ENCODE measurements around the gene SLC12A9. TPM values are rescaled to one million over a fixed set of nuclear protein-coding genes. Genes with fewer than 3 reads are reported as not detected.

SLC12A9 gene
- total and polyA plus RNA-seq, 2 donors (not counting 1 experiment from before 2014, with no cell fraction given): 80.0 to 80.1 TPM

- Histone ChIP-seq H2AFZ (ENCODE audit: insufficient read depth, low read depth, low read length, poor library complexity, severe bottlenecking) (peak overlapping the region; percentile 87), H3K9me3 (ENCODE audit: control extremely low read depth in 1 of 3, control insufficient read depth in 2 of 3, insufficient read depth in 1 of 3, low read length in 2 of 3) (no peaks in the 10 kb centered on the region), H3K27me3 (replicated peaks in 1 of 4; ENCODE audit: control extremely low read depth in 1 of 4, control insufficient read depth in 3 of 4, insufficient read depth in 4 of 4, low read length in 3 of 4) (no peaks in the 10 kb centered on the region), H3K36me3 (replicated peaks in 1 of 2; ENCODE audit: control extremely low read depth in 1 of 2, control insufficient read depth in 1 of 2, extremely low read depth in 1 of 2, insufficient read depth in 2 of 2, low read length in 1 of 2) (no peaks in the 10 kb centered on the region), H3K4me3 (ENCODE audit: control extremely low read depth in 1 of 5, extremely low read depth in 1 of 5, insufficient read depth in 1 of 5, low read depth in 2 of 5, low read length in 4 of 5) (peak overlapping the region; percentile 25 to 75 (median 61)), H3K27ac (ENCODE audit: low read length in 2 of 2) (peak overlapping the region in 1 of 2 donors; percentile 41), H3K79me2 (ENCODE audit: control insufficient read depth, insufficient read depth, low read length) (no peaks in the 10 kb centered on the region), H4K20me1 (ENCODE audit: control insufficient read depth, insufficient read depth, low read length, poor library complexity, severe bottlenecking) (no peaks in the 10 kb centered on the region), H3K4me1 (ENCODE audit: control insufficient read depth in 2 of 2, insufficient read depth in 2 of 2, low read length in 2 of 2) (peaks cover 3 to 17% of the 10 kb centered on the region in 2 donors), H3K4me2 (replicated peaks; ENCODE audit: low read depth, low read length, poor library complexity, severe bottlenecking) (peak overlapping the region; percentile 77), H3K9ac (ENCODE audit: low read length) (peak overlapping the region; percentile 68)
- CTCF ChIA-PET: interaction anchor here (2.0 kb wide), 1 partner anchor 16 kb away, joined by 6 read pairs; the partner anchor contains the start of gene SLC12A9
- Mint-ChIP-seq H3K4me1 (peaks cover 14% of the 10 kb centered on the region), H3K9me3 (ENCODE audit: insufficient read depth) (no peaks in the 10 kb centered on the region), H3K4me3 (peak overlapping the region; percentile 88), H3K27ac (peak overlapping the region; percentile 86), H3K27me3 (no peaks in the 10 kb centered on the region)
- 80% methylated on average over 2 of the region's 6 CpGs for WGBS (ENCODE audit: insufficient coverage)
- DNase-seq (no peak), ATAC-seq (ENCODE audit: low read depth) (peak; percentile 5)
- TF ChIP-seq CTCF (IDR thresholded peaks at IDR 0.05) (no peak), EZH2 (IDR thresholded peaks at IDR 0.05; ENCODE audit: borderline replicate concordance, insufficient read depth, low read depth, low read length, poor library complexity, severe bottlenecking) (no peak)
- POLR2A ChIA-PET: no interaction called here
- intact Hi-C loops (cut with micrococcal nuclease): loop anchor here (1.0 to 2.0 kb wide), 4 partner anchors 16 to 131 kb away; partner anchors contain the start of genes SLC12A9 and SRRT
Measured at GRCh38 chr7:100836812-100837098, 15.8 kb upstream of the SLC12A9 start.

- H3K9me3 Mint-ChIP-seq (ENCODE audit: insufficient read depth): no peaks in the 10 kb centered on the region
- peak overlapping the region; percentile 86 for H3K27ac Mint-ChIP-seq
- POLR2A ChIA-PET: no interaction called here
- Histone ChIP-seq H3K4me2 (replicated peaks; ENCODE audit: low read depth, low read length, poor library complexity, severe bottlenecking) (peak overlapping the region; percentile 77), H3K79me2 (ENCODE audit: control insufficient read depth, insufficient read depth, low read length) (no peaks in the 10 kb centered on the region), H3K36me3 (replicated peaks in 1 of 2; ENCODE audit: control extremely low read depth in 1 of 2, control insufficient read depth in 1 of 2, extremely low read depth in 1 of 2, insufficient read depth in 2 of 2, low read length in 1 of 2) (no peaks in the 10 kb centered on the region), H3K9ac (ENCODE audit: low read length) (peak overlapping the region; percentile 68), H3K4me3 (ENCODE audit: control extremely low read depth in 1 of 5, extremely low read depth in 1 of 5, insufficient read depth in 1 of 5, low read depth in 2 of 5, low read length in 4 of 5) (peak overlapping the region; percentile 30 to 75 (median 61)), H3K27ac (ENCODE audit: low read length in 2 of 2) (peak overlapping the region; percentile 25 to 41), H2AFZ (ENCODE audit: insufficient read depth, low read depth, low read length, poor library complexity, severe bottlenecking) (peak overlapping the region; percentile 87), H3K9me3 (ENCODE audit: control extremely low read depth in 1 of 3, control insufficient read depth in 2 of 3, insufficient read depth in 1 of 3, low read length in 2 of 3) (no peaks in the 10 kb centered on the region), H3K4me1 (ENCODE audit: control insufficient read depth in 2 of 2, insufficient read depth in 2 of 2, low read length in 2 of 2) (peaks cover 3 to 17% of the 10 kb centered on the region in 2 donors), H4K20me1 (ENCODE audit: control insufficient read depth, insufficient read depth, low read length, poor library complexity, severe bottlenecking) (no peaks in the 10 kb centered on the region), H3K27me3 (replicated peaks in 1 of 4; ENCODE audit: control extremely low read depth in 1 of 4, control insufficient read depth in 3 of 4, insufficient read depth in 4 of 4, low read length in 3 of 4) (no peaks in the 10 kb centered on the region)
- ATAC-seq (ENCODE audit: low read depth) (peak; percentile 98), DNase-seq (peak; percentile 84)
- H3K27me3 Mint-ChIP-seq: no peaks in the 10 kb centered on the region
- TF ChIP-seq EZH2 (IDR thresholded peaks at IDR 0.05; ENCODE audit: borderline replicate concordance, insufficient read depth, low read depth, low read length, poor library complexity, severe bottlenecking) (no peak), CTCF (IDR thresholded peaks at IDR 0.05) (no peak)
- intact Hi-C loops (cut with micrococcal nuclease): loop anchor here (1.0 to 2.0 kb wide), 4 partner anchors 15 to 132 kb away; partner anchors contain the start of genes SLC12A9 and SRRT
- peak overlapping the region; percentile 88 for H3K4me3 Mint-ChIP-seq
- CTCF ChIA-PET: interaction anchor here (0.7 kb wide), 1 partner anchor 16 kb away, joined by 3 read pairs; no protein-coding TSS in a partner anchor
- H3K4me1 Mint-ChIP-seq: peaks cover 14% of the 10 kb centered on the region
- WGBS (ENCODE audit: insufficient coverage): 3% methylated on average over 34 of the region's 37 CpGs
Measured at GRCh38 chr7:100837099-100837836, 15.2 kb upstream of the SLC12A9 start.

All from B cell (primary cell).